ENCODE data around the gene SLC37A2. TPM values are rescaled to one million over a fixed set of nuclear protein-coding genes. Genes with fewer than 3 reads are reported as not detected.

The SLC37A2 gene
- total RNA-seq, 1 experiment from 2014 or later, result 0.23 TPM

GRCh38 chr11:125093502-125093901 lies 30.4 kb downstream of the SLC37A2 start:
- POLR2A ChIA-PET, result no interaction called here
- Histone ChIP-seq H3K9me3 (ENCODE audit: control insufficient read depth, insufficient read depth, low read depth, low read length) (no peaks in the 10 kb centered on the region), H3K36me3 (ENCODE audit: control insufficient read depth, insufficient read depth, low read length) (peaks cover 3% of the 10 kb centered on the region), H3K27ac (ENCODE audit: low read length) (no peak overlapping the region), H3K27me3 (ENCODE audit: control insufficient read depth, insufficient read depth, low read length) (no peaks in the 10 kb centered on the region), H3K4me3 (ENCODE audit: low read depth in 2 of 2, low read length in 2 of 2) (no peak overlapping the region), H3K4me1 (ENCODE audit: control insufficient read depth, insufficient read depth, low read length) (no peaks in the 10 kb centered on the region)
- DNase-seq (ENCODE audit: low read depth, low spot score), result no peak
- in situ Hi-C loops (cut with HindIII; ENCODE audit: low pct_unique_long_range_greater_than_20kb, low sequenced_read_pairs) (no loop called here), intact Hi-C loops (cut with micrococcal nuclease; ENCODE audit: unreplicated experiment) (loop anchor here (5.0 kb wide), 1 partner anchor 309 kb away; no protein-coding TSS in a partner anchor)
- CTCF ChIA-PET, result interaction anchor here (0.6 to 1.2 kb wide), 2 partner anchors 252 to 492 kb away, joined by 3 read pairs; no protein-coding TSS in a partner anchor
- ATAC-seq, result no peak
- no TSS peak for BruUV-seq (replicated peaks)
- TF ChIP-seq SIN3A (IDR thresholded peaks at IDR 0.05; ENCODE audit: borderline replicate concordance, insufficient read depth, low read depth, low read length), result no peak

DNA sequence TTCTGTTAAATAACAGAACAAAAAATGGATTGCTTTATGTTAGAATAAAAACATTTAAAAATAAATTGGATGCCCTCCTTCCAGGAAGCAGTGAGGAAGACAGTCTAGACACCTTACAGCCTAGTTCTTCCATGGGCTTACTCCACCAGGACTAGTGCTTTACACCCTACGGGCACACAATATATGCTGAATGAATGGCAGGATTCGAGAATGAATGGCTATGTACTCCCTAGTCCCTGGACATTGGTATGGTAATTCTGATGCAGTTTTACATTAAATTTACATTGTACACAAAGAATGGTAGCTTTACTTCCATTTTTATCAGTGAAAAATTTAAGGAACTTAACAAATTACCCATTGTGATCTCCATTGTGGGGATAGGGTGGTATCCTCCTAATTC lies 31.6 kb downstream of the SLC37A2 start:
- ChIA-PET POLR2A (no interaction called here), CTCF (no interaction called here)
- ATAC-seq (no peak), DNase-seq (ENCODE audit: low read depth, low spot score) (no peak)
- intact Hi-C loops (cut with micrococcal nuclease; ENCODE audit: unreplicated experiment) (loop anchor here (5.0 kb wide), 1 partner anchor 308 kb away; no protein-coding TSS in a partner anchor), in situ Hi-C loops (cut with HindIII; ENCODE audit: low pct_unique_long_range_greater_than_20kb, low sequenced_read_pairs) (no loop called here)
- H3K27ac ChIP-seq (ENCODE audit: low read length), result no peak overlapping the region
- no peaks in the 10 kb centered on the region for H3K4me1 ChIP-seq (ENCODE audit: control insufficient read depth, insufficient read depth, low read length)
- peaks cover 3% of the 10 kb centered on the region for H3K36me3 ChIP-seq (ENCODE audit: control insufficient read depth, insufficient read depth, low read length)
- H3K9me3 ChIP-seq (ENCODE audit: control insufficient read depth, insufficient read depth, low read depth, low read length), result no peaks in the 10 kb centered on the region
- BruUV-seq (replicated peaks), result no TSS peak
- H3K27me3 ChIP-seq (ENCODE audit: control insufficient read depth, insufficient read depth, low read length), result no peaks in the 10 kb centered on the region
- TF ChIP-seq CTCF (IDR thresholded peaks at IDR 0.05), result no peak
- no peak for TF ChIP-seq TCF7L2 (IDR thresholded peaks at IDR 0.05; ENCODE audit: low read depth, low read length)
- TF ChIP-seq, protein P1, sequence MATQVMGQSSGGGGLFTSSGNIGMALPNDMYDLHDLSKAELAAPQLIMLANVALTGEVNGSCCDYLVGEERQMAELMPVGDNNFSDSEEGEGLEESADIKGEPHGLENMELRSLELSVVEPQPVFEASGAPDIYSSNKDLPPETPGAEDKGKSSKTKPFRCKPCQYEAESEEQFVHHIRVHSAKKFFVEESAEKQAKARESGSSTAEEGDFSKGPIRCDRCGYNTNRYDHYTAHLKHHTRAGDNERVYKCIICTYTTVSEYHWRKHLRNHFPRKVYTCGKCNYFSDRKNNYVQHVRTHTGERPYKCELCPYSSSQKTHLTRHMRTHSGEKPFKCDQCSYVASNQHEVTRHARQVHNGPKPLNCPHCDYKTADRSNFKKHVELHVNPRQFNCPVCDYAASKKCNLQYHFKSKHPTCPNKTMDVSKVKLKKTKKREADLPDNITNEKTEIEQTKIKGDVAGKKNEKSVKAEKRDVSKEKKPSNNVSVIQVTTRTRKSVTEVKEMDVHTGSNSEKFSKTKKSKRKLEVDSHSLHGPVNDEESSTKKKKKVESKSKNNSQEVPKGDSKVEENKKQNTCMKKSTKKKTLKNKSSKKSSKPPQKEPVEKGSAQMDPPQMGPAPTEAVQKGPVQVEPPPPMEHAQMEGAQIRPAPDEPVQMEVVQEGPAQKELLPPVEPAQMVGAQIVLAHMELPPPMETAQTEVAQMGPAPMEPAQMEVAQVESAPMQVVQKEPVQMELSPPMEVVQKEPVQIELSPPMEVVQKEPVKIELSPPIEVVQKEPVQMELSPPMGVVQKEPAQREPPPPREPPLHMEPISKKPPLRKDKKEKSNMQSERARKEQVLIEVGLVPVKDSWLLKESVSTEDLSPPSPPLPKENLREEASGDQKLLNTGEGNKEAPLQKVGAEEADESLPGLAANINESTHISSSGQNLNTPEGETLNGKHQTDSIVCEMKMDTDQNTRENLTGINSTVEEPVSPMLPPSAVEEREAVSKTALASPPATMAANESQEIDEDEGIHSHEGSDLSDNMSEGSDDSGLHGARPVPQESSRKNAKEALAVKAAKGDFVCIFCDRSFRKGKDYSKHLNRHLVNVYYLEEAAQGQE (IDR thresholded peaks at IDR 0.05; ENCODE audit: insufficient read depth in 1 of 2, low read depth in 2 of 2, low read length in 1 of 2), result no peak
- TF ChIP-seq POLR2AphosphoS5 (IDR thresholded peaks at IDR 0.05; ENCODE audit: low read depth, low read length), result no peak
- TF ChIP-seq SIN3A (IDR thresholded peaks at IDR 0.05; ENCODE audit: borderline replicate concordance, insufficient read depth, low read depth, low read length), result no peak
- no peak overlapping the region for H3K4me3 ChIP-seq (ENCODE audit: low read depth in 2 of 2, low read length in 2 of 2)

- TF ChIP-seq SIN3A (IDR thresholded peaks at IDR 0.05; ENCODE audit: borderline replicate concordance, insufficient read depth, low read depth, low read length) (no peak), TCF7L2 (IDR thresholded peaks at IDR 0.05; ENCODE audit: low read depth, low read length) (no peak), CTCF (IDR thresholded peaks at IDR 0.05) (no peak), POLR2AphosphoS5 (IDR thresholded peaks at IDR 0.05; ENCODE audit: low read depth, low read length) (no peak)
- TF ChIP-seq, protein P1 (IDR thresholded peaks at IDR 0.05; ENCODE audit: insufficient read depth in 1 of 2, low read depth in 2 of 2, low read length in 1 of 2), result no peak
- CTCF ChIA-PET, result no interaction called here
- ATAC-seq, result no peak
- no peak for DNase-seq (ENCODE audit: low read depth, low spot score)
- no TSS peak for BruUV-seq (replicated peaks)
- in situ Hi-C loops (cut with HindIII; ENCODE audit: low pct_unique_long_range_greater_than_20kb, low sequenced_read_pairs), result no loop called here
- Histone ChIP-seq H3K36me3 (ENCODE audit: control insufficient read depth, insufficient read depth, low read length) (peaks cover 3% of the 10 kb centered on the region), H3K4me1 (ENCODE audit: control insufficient read depth, insufficient read depth, low read length) (no peaks in the 10 kb centered on the region), H3K4me3 (ENCODE audit: low read depth in 2 of 2, low read length in 2 of 2) (no peak overlapping the region), H3K27me3 (ENCODE audit: control insufficient read depth, insufficient read depth, low read length) (no peaks in the 10 kb centered on the region), H3K9me3 (ENCODE audit: control insufficient read depth, insufficient read depth, low read depth, low read length) (no peaks in the 10 kb centered on the region), H3K27ac (ENCODE audit: low read length) (no peak overlapping the region)
- intact Hi-C loops (cut with micrococcal nuclease; ENCODE audit: unreplicated experiment), result no loop called here
- POLR2A ChIA-PET, result no interaction called here
Observed at GRCh38 chr11:125100136-125100535, 37.0 kb downstream of the SLC37A2 start.

All from Panc1 (cell line).